T-helper 9 cell (primary cell): ENCODE data around the gene ADNP2.

ENCODE experiments used
- DNase-seq: peaks from one replicate; pipeline ENCODE4 v3.0.0-alpha.2; 2020

ADNP2 gene

GRCh38 chr18:80105369-80106167 is 3.5 kb upstream of the ADNP2 start:
- DNase-seq, result no peak

- DNase-seq, result no peak
Measured at GRCh38 chr18:80106482-80107051, 2.5 kb upstream of the ADNP2 start.

DNA sequence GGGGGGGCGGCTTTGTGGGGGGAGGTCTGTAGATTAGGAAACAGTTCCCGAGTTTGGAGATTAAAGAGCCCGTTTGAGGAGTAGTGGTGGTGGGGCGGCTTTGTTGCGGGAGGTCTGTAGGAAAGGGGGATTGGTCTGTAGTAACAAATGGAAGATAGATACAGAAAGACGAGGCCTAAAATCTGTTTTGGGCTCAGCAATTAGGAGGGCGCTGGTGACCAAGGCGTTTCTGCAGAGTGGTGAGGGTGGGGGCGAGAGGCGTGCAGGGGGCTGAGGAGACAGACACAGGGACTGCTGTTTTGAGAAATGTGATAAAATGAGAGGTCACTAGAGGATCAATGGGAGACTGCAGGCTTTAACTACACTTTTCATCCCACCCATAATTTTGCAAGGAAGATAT is 1.6 kb upstream of the ADNP2 start:
- peak; percentile 1 for DNase-seq

- DNase-seq, result peak; percentile 8
Measured at GRCh38 chr18:80108121-80108536, 933 bp upstream of the ADNP2 start.

- DNase-seq, result no peak
Measured at GRCh38 chr18:80109676-80110078, 615 bp downstream of the ADNP2 start.

GRCh38 chr18:80112624-80113248 is 3.7 kb downstream of the ADNP2 start:
- DNase-seq, result no peak

DNA sequence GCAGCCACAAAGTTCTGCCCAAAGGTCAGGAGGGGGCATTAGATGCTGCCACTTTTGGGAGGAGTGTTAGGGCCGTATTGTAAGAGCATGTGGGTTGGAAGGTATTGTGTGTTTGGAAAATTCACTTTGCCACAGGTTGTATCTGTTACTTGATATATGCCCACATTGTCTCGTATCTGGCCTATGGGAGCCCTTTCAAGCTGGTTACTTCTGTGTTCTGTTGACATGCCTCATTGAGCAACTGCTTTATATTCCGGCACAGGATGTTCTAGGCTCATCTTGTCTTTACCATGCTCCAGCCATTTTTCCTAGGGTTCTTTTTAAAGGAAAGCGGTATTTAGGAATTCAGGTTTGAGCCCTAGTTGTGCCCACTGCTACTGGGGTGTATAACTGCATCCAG is 6.0 kb downstream of the ADNP2 start:
- DNase-seq, result no peak

DNA sequence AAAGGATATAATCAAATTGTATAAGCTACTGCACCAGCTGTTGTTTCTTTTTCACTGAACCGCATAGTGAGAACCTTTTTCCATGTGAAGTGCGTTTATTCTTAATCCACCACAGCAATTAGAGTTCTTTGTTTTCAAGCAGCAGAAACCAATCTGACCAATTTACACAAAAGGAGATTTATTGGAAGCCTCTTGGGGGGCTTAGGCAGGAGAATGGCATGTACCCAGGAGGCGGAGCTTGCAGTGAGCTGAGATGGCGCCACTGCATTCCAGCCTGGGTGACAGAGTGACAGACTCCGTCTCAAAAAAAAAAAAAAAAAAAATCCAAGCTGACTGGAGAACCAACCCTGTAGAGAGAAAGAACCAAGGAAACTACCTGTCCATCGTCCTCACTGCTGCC is 10.0 kb downstream of the ADNP2 start:
- DNase-seq, result no peak

DNA sequence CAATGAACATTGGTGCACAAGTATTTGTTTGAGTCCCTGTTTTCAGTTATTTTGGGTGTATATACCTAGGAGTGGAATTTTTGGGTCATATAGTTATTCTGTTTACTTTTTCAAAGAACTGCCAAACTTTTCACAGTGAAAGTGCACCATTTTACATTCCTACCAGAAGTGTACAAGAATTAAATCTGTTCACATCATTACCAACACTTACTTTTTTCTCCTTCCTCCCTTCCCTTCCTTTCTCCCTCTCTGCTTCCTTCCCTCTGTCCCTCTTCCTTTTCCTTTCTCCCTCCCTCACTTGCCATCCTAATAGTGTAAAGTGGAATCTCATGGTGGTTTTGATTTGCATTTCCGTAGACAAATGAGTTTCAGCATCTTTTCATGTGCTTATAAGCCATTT is 11.9 kb downstream of the ADNP2 start:
- DNase-seq, result no peak

DNA sequence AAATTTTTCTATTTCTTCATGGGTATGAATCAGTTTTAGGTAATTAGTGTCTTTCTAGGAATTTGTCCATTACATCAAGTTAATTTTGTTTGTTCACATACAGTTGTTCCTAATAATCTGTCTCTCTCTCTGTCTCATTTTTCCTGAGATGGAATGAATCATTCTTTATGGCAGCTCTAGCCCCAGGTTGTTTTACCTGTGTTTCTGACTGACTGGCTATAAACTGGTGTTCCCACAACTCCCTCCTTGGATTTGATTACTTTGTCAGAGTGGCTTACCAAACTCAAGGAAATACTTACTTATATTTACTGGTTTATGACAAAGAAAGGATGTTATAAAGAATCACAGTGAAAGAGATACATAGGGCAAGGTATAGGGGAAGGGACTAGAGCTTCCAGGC is 15.1 kb downstream of the ADNP2 start:
- DNase-seq, result no peak

GRCh38 chr18:80126797-80127196 is 17.7 kb downstream of the ADNP2 start:
- DNase-seq, result no peak

DNA sequence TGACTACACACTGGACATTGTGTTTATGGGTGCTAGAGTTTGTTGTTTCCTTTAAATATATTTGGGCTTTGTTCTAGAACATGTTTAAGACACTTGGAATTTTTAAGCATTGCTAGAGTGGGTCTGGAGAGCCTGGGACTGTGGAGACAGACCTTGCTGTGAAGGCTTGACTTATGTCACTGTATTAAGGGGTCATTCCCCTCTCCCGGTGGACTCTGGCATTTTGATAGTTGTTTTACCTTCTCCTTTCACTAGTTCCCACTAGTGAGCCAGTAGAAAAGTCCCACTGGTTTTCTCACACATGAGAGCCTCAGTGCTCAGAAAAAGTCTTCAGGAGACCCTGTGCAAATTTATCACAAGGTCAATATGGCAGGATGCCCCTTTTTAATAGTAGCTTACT is 18.6 kb downstream of the ADNP2 start:
- no peak for DNase-seq

DNA sequence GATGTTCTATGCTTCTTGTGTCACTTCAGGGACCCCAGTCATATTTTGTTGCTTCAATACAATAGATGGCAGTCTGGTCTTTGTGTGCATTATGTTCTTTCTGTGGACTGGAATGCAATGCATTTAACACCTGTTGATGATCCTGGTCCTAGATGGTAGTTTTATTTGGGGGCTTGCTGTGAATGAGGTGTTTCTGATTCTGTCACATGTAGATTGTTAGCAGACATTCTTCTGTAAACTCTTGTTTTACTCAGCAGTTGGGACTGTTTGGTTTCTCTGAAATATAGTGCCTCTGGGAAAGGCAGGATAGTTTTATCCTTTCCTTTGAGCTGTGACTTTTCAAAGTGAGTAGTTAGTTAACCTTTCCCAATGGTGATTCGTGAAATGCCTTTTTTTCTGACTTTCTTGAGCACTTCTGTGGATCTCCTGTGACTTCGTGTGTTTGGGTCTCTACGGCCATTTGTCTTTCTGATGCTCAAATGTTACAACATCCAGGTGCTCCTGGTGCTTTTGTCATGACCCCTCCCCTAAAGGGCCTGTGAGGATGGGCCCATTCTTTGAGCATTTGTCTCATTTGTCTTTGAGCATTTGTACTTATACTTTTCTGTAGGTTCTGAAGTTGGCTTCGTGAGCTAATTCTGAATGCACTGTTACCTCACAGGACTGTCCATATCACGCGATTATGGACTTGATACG is 20.8 kb downstream of the ADNP2 start:
- no peak for DNase-seq

DNA sequence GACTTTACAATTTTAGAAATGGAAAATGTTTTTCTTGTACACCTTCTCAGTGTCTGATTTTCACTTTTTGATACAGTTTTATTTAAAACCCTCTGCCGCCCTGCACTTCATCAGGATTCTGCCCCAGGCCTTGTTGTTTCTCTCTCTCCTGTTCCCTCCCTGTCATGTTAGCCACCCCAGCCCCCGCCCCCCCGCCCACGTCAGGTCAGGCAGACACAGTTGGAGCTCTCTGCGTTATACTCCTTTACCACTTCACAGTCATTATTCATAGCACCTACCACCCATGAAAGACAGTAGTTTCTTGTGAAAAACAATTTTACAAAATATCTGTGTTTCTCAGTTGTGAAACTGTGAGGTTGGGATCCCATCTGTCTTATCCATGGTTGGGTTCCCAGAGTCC is 21.5 kb downstream of the ADNP2 start:
- DNase-seq, result no peak

DNA sequence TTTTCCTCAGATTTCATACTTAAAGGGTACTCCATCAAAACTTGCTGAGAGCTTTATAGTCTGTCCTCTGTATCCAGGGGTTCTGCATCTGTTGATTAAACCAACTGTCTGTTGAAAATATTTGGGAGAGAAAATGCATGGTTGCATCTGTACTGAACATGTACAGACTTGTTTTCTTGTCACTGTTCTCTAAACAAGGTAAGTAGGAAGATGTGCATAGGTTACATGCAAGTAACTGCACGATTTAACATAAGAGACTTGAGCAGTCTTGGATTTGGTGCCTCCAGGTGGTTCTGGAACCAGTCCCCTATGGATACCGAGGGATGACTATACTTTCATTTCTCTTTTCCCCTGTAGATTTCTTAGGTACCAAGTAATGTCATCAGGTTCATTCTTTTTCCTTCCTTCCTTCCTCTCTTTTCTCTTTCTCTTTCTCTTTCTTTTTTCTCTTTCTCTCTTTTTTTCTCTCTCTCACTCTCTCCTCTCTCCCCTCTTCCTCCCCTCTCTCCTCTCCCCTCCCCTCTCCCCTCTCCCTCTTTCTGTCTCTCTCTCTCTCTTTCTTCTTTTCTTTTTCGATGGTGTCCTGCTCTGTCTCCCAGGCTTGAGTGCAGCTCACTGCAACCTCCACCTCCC is 23.2 kb downstream of the ADNP2 start:
- DNase-seq, result no peak

DNA sequence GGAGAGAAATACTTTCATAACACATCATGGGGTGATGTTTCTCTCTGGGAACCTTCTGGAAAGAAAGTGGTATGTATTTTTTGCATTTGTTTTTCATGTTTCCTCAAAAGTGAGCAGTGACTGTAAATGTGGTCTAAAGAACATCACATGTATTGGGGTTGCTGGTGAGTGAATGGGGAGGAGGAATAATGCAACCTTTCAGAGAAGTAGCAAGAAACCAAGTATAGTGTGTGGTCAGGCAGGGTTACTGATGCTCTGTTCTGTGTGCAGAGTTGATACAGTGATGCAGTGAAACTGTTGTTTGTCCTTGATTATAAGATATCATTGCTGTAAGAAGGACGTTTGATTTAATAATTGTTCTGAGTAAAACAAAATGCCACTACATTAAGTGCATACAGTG is 24.1 kb downstream of the ADNP2 start:
- DNase-seq, result no peak

DNA sequence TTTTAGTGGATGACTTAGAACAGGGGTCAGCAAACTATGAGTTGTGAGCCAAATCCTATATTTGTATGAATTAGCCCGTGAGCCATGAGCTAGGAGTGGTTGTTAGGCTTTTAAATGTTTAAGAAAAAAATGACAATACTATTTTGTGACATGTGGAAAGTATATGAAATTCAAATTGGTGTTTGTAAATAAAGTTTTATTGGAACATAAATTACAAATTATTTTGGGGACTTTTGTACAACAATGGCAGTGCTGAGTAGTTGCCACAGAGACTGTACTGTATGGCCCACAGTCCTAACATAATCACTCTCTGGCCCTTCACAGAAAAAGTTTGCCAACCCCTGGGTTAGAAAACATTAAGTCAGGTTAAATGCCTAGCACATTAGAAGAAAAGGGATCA is 26.1 kb downstream of the ADNP2 start:
- DNase-seq, result no peak

- DNase-seq, result no peak
Measured at GRCh38 chr18:80136679-80137078, 27.6 kb downstream of the ADNP2 start.

- DNase-seq, result no peak
Measured at GRCh38 chr18:80137137-80137536, 28.1 kb downstream of the ADNP2 start.

DNA sequence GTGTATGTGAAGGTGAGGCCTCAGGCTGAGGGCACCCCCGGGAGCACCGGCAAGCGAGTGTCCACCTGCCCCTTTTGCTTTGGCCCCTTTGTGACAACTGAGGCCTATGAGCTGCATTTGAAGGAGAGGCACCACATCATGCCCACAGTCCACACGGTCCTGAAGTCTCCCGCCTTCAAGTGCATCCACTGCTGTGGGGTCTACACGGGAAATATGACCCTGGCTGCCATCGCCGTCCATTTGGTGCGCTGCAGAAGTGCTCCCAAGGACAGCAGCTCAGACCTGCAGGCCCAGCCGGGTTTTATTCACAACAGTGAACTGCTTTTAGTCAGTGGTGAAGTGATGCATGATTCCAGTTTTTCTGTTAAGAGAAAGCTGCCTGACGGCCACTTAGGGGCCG is 28.9 kb downstream of the ADNP2 start:
- no peak for DNase-seq

DNA sequence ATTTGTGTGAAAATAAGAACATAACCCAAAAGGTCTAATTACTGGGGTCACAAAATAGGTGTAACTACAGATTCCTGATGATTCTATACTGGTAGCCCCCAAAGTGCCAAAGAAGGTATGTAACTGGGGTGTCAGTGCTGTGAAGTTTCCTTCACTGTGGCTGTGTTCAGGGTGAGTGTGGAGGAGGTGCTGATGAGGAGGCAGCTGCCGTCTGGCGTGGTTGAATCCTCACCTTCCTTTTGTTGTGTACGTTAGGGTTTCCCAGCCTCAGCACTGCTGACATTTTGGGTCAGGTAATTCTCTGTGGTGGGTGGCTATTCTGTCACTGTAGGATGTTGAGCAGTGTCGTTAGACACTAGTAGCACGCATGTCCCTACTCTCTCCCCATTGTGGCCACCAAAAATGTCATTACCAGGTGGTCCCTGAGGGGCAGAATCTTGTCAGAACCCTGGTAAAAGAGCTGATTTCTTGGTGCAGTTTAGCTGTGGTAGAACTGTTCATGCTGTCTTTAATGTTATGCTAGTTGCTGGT is 31.5 kb downstream of the ADNP2 start:
- no peak for DNase-seq

DNA sequence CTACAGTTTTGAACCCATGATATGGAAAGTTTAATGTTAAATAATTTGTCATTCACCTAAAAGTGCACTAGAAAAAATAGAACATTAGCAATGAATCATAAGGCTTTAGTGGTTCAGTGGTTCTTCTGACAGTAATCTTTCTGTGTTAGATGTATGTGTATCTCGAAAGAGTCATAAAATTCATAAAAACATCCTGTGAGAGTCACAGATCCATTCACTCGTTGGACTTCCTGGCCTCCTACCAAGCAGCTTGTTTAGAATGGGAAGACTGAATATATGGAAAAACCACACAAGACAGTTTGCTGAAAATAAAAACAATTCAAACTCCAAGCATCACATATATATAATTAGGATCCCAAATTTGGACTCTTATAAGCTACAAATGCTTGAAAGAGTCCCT is 34.8 kb downstream of the ADNP2 start:
- DNase-seq, result no peak
